Thyroid gland (tissue), 4 donors: ENCODE results near the gene ZNF580.

Experiments
- POLR2A ChIP-seq, 2 donors: fragments of 450-650 bp; IDR thresholded peaks; one replicate each; pipeline ENCODE4 v1.6.1; 2017; ENCODE audit warnings: antibody characterized with exemption in 2 of 2, mild to moderate bottlenecking in 2 of 2, moderate library complexity in 1 of 2
- TF ChIP-seq, protein P1 (sequence below), 6 experiments: fragments of 200-600 bp in 3 of 6; fragments of 450-650 bp in 3 of 6; sonication (generic) in 3 of 6; IDR thresholded peaks; one replicate each; pipeline ENCODE4 v1.5.1; 2016 to 2019; ENCODE audit warnings: antibody characterized with exemption in 6 of 6, mild to moderate bottlenecking in 2 of 6, inconsistent platforms in 1 of 6, moderate library complexity in 1 of 6

DNA sequence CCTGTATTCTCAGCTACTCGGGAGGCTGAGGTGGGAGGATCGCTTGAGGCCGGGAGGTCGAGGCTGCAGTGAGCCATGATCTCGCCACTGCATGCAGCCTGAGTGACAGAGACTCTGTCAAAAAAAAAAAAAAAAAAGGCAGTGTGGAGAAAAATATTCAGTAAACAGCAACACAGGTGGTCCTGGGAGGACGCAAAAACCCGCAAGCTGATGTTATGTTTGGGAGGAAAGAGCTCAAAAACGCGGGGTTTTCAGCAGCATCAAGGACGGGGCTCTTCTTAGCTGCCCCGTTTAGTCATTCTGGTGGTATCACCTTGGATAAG lies 15.8 kb upstream of the ZNF580 start:
- TF ChIP-seq POLR2A (IDR thresholded peaks at IDR 0.05): no peak
- TF ChIP-seq, protein P1, sequence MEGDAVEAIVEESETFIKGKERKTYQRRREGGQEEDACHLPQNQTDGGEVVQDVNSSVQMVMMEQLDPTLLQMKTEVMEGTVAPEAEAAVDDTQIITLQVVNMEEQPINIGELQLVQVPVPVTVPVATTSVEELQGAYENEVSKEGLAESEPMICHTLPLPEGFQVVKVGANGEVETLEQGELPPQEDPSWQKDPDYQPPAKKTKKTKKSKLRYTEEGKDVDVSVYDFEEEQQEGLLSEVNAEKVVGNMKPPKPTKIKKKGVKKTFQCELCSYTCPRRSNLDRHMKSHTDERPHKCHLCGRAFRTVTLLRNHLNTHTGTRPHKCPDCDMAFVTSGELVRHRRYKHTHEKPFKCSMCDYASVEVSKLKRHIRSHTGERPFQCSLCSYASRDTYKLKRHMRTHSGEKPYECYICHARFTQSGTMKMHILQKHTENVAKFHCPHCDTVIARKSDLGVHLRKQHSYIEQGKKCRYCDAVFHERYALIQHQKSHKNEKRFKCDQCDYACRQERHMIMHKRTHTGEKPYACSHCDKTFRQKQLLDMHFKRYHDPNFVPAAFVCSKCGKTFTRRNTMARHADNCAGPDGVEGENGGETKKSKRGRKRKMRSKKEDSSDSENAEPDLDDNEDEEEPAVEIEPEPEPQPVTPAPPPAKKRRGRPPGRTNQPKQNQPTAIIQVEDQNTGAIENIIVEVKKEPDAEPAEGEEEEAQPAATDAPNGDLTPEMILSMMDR (IDR thresholded peaks at IDR 0.05): no peak
